HG03460 (cell line): ENCODE data around the gene OSBPL2.

Experiments used
- ATAC-seq: cut with Tn5 transposase; IDR thresholded peaks from one replicate; pipeline ENCODE4 v1.9.1; 2021; ENCODE audit not compliant: unreplicated experiment

Gene OSBPL2

DNA sequence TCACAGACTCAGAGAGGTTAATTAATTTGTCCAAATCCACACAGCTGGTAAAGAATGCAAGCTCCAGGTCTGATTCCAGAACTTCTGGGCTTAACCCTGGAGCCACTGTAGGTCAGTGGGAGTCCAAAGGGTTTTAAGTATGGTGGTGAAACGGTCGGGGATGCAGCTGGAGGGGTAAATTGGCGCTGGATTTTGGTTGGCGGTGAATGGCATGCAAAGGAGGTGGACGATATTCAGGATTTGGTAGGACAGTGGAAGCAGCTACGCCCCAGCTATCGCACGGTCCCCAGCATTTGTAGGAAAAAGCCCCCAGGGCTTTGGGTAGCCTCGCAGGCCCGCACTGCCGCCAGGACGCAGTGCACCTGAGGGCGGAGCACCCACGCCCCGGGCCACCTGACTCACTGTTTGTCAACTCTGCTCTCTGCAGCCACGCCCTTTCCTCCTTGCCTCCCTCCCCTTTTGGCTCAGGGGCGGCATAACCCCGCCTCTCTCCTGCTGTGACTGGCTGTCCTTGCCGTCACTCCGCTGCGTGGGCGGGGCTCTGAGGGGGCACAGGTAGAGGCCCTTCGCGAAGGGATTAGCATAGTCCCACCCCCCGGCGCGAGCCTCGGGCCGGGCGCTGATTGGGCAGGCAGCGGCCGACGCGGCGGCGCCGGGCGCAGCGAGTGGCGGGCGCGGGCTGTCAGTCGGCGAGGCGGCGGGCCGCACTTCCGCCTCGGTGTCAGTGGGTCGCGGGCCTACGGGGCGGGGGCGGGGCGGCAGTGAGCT is at the start of gene OSBPL2:
TSS of gene OSBPL2 (plus strand) at position 721 of the 768 bp plus-strand sequence. CDS start 17,664 bp downstream, outside the sequence.
- peak; percentile 98 for ATAC-seq

DNA sequence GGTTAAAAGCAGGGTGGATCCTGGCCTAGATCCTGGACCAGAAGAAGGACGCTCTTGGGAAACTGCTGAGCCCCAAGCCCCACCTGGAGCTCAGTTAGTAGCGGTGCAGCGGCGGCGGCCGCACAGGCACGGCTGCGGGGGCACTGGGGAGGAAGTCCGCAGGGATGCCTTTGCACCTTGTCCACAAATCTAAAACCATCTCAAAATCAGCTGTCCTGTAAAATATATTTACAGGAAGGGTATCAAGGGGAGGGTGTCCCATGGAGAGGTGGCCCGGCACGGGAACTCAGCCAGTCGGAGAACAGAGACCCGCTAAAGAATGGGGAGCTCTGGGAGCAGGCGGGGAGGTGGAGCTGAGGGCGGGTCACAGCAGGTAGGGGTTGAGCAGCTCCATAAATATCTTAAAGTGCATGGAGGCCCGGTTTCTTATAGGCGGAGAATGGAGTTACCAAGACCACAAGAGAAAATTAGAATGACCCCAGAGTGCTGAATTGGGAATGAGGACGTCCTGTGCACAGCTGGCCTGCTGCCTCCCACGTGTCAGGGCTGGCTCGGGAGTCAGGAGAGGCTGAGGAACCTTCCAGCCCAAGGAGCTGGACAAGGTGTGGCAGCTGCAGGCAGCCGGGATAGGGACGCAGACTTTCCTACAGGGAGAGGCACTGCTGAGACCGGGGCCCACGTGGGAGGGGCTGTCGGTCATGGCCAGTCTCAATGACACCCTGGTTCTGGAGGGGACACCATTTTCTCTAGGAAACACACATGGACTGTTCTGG is 47.5 kb upstream of the OSBPL2 start:
- ATAC-seq: no peak

DNA sequence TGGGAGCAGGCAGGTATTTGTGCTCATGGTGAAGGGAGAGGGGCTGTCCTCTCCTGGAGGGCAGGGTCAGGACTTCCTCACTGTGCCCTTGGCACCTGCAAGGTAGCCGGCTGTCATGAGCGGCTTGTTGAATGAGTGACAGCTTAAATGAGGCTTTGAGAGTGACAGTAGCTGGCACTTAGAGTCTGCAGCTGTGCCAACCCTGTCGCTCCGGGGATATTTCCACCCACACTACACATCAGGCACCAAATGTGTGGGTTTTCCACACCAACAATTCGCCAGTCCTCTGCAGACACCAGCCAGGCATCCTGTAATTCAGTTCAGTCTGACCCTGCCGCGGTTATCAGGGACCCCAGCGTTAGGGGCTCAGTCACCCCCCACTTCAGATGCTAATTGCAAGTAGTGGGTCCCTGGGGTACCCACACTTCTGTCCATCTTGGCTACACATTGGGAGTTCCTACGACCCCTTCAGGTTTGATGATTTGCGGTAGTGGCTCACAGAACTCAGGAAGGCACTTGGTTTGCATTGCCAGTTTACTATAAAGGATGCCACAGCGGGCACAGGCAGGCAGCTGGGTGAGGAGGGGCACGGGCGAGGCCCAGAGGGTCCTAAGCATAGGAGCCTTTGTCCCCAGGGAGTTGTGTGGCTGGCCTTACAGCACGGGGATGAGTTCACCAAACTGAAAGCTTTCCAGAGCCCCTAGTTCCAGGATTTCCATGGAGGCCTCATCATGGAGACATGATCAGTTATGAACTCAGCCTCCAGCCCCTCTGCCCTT is 46.4 kb upstream of the OSBPL2 start:
- ATAC-seq: no peak

DNA sequence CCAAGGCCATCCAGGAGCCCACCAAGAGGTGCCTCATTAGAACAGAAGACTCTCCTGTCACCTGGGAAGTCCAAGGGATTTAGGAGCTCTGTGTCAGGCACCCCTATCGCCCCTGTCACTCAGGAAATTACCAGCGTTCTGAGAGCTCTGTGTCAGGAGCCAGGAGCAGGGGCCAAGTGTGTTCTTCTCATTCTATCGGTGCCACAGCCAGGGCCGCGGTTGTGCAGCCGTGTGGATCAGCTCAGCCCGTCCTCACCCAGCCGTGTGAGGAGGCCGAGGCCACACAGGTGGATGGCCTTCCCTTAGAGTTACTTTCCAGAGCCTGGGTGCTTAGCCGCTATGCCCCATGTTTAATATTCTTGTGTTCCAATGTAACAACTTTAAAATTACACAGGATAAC is 45.7 kb upstream of the OSBPL2 start:
- ATAC-seq: no peak

DNA sequence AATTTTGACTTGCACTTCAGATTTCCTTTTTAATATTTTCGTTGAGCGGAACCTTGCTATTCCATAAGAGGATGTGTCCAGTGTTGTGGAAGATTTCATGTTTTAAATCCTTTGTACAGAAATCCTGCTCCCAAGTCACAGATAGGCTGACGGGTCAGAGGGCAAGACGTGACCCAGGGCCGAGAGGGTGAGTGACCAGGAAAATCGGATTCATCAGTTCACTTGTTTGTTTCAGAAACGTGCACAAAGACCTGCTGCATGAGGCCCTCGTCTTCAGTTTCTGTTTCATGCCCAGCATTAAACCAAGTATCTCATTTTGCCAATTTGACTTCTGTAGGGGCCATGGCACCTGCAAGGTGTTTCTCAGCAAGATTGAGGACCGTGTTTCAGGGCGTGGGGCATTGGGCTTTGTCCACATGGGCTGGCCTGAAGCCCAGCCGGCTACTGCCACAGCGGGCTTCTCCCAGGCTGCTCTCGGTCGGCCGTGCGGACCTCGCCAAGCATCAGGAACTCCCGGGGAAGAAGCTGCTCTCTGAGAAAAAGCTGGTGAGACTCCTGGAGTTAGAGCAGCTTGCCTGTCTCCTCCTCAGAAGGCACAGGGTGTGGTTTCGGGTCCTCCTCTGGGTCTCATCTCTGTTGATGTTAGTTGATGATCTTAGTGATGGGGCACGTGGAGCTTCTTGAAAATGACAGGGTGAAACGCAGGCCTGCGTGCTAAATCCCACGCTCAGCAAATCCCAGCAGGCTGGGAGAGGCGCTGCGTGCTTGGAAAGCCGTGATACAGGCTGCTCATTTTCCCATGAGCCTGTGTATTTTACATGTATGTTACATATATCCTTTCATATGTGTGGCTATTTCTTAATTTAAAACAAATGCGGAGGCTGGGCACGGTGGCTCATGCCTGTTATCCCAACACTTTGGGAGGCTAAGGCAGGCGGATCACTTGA is 45.0 kb upstream of the OSBPL2 start:
- ATAC-seq: no peak

DNA sequence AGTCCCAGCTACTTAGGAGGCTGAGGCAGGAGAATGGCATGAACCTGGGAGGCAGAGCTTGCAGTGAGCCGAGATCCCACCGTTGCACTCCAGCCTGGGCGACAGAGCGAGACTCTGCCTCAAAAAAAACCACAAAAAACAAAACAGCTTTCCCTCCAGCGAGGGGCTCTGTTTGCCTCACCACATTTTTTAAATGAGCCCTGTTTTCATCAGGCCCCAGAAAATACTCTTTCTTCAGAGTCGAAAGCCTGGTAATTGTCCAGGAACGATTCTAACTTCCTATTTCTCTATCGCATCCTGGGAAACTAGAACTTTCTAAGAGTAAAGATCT is 43.3 kb upstream of the OSBPL2 start:
- ATAC-seq: no peak

DNA sequence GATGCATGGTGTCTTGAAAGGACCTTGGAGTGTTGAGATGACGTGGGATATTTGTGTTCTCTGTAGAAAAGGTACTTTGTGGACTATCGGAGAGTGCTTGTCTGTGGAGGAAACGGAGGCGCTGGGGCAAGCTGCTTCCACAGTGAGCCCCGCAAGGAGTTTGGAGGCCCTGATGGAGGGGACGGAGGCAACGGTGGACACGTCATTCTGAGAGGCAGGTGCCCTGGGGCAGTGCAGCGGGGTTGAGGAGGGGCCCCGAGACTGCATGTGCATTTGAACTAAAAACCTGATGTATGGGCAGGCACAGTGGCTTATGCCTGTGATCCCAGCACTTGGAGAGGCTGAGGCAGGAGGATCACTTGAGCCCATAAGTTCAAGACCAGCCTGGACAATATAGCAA is 42.6 kb upstream of the OSBPL2 start:
- ATAC-seq: no peak

DNA sequence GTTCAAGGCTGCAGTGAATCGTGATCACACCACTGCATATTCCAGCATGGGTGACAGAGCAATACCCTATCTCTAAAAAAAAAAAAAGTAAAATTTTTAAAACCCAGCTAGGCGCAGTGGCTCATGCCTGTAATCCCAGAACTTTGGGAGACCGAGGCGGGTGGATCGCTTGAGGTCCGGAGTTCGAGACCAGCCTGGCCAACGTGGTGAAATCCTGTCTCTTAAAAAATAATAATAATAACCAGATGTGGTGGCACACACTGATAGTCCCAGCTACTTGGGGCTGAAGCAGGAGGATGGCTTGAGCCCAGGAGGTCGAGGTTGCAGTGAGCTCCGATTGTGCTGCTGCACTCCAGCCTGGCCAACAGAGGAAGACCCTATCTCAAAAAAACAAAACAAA is 42.0 kb upstream of the OSBPL2 start:
- no peak for ATAC-seq

DNA sequence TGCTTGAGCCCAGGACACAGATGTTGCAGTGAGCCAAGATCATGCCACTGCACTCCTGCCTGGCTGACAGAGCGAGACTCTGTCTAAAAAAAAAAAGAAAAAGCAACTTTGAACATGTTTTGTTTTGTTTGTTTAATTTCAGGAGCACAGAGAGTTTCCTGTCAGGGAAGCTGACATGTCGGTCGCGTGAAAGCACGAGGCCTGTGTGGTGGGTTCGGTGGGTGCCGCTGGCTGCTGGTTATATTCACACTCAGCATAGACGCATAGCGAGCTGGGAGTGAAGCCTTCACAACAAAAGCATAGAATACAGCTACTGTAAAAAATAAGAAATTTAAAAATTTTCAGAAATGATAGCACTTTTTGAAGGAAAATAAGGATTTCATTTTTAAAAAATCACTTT is 41.0 kb upstream of the OSBPL2 start:
- no peak for ATAC-seq

DNA sequence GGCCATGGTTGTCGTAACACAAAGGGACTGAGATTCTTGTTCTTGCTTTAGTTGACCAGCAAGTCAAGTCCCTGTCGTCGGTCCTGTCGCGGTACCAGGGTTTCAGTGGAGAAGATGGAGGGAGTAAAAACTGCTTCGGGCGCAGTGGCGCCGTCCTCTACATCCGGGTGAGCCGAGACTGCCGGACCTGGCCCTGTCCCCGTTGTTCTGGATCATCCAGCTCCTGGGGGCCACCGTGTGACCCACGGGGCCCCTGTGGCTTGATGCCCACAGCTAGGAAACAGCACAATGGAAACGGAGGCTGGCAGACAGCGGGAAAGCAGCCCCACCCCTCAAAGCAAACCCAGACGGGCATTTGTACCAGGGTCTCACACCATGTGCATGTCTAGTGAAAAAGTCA is 40.5 kb upstream of the OSBPL2 start:
- ATAC-seq: no peak

DNA sequence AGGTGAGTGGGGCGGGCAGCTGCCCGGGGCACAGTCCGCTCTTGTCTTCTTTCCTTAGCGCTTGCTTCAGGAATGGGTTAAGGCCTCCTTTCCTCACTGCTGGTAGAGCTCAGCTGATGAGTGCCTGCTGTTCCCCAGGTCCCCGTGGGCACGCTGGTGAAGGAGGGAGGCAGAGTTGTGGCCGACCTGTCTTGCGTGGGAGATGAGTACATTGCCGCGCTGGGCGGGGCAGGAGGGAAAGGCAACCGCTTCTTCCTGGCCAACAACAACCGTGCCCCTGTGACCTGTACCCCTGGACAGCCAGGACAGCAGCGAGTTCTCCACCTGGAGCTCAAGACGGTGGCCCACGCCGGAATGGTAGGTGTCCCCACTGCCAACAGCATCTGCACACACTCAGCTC is 39.8 kb upstream of the OSBPL2 start:
- no peak for ATAC-seq

DNA sequence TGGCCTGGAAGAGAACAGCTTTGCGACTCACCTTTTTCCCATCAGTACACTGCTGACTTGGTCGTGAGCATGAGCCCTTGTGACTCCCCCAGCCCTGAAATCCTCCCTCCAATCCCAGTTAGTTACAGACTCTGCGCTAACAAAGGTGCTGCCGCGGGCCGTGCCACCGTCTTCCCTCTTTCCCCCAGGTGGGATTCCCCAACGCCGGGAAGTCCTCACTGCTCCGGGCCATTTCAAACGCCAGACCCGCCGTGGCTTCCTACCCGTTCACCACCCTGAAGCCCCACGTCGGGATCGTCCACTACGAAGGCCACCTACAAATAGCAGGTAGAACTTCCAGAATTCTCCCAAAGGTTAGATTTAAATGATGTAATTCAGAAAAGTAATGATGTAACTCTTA is 39.4 kb upstream of the OSBPL2 start:
- no peak for ATAC-seq

DNA sequence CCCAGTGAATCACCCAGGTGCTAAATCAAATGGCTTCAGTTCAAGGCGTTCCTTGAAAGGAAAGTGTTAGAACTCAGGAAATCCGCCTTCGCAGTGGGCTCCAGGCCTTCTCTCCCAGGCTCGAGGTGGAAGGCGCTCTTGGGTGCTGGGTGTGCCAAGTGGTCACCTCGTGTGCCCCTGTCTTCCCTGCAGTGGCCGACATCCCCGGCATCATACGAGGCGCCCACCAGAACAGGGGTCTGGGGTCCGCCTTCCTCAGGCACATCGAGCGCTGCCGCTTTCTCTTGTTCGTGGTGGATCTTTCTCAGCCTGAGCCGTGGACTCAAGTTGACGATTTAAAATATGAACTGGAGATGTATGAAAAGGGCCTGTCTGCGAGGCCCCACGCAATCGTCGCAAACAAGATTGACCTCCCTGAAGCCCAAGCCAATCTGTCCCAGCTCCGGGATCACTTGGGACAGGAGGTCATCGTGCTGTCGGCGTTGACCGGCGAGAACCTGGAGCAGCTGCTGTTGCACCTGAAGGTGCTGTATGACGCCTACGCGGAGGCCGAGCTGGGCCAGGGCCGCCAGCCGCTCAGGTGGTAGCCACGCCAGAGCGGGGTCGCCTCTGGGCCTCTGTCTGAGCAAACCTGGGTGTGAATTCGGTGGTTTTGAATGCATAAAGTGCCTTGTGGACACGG is 37.7 kb upstream of the OSBPL2 start:
- no peak for ATAC-seq

DNA sequence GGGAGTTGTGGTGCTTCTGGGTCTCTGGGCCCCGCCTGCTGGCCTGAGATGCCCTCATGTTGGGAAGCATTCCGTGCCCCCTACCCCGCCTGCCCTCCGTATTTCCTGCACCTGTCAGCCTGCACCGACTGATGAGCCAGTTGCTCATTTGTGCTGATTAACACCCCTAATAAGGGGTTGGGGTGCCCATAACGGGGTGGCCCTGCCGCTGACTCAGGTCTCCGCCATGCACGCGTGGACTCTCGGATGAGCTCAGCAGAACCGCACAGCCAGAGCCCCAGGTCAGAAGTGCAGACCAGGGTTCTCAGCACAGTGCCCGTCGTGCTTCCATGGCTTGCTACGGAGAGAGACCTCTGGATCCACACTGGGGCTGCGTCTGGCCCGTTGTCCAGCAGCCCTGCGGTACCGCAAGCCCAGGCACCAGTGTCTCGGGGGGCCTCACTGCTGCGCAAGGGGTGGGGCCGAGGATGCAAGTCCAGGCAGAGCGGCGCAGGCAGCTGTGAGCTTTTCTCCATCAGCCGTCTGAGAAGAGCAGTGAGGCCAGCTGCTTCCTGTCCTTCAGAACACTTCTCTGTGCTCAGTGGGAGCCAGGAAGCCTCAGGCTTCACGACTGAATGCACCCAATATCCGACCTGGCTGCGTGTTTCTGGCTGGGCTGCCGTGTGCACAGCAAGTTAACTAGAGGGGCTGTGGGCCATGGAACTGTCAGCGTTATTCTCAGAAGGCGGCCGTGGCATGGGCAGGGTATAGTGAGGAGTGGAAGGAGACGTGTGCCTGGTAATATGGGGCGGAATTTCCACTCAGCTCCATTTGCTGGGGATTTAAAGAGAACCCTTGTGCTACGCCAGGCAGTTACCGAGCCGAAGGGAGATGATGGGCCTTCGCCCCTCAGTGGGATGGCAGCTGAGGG is 36.9 kb upstream of the OSBPL2 start:
- peak; percentile 82 for ATAC-seq

DNA sequence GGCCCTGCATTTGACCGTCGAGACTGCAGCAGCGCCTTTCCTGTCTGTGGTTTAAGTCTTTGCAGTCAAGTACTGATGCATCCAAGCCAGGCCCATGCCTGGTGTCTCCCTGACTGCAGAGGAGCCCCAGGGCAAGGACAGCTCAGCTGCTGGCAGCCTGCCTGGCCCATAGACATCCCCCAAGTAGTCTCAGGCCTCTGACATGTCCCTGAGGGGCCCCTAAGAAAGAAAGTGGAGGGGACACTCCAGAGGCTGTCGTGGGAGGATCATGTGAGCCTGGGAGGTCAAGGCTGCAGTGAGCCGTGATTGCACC is 36.3 kb upstream of the OSBPL2 start:
- peak; percentile 28 for ATAC-seq

DNA sequence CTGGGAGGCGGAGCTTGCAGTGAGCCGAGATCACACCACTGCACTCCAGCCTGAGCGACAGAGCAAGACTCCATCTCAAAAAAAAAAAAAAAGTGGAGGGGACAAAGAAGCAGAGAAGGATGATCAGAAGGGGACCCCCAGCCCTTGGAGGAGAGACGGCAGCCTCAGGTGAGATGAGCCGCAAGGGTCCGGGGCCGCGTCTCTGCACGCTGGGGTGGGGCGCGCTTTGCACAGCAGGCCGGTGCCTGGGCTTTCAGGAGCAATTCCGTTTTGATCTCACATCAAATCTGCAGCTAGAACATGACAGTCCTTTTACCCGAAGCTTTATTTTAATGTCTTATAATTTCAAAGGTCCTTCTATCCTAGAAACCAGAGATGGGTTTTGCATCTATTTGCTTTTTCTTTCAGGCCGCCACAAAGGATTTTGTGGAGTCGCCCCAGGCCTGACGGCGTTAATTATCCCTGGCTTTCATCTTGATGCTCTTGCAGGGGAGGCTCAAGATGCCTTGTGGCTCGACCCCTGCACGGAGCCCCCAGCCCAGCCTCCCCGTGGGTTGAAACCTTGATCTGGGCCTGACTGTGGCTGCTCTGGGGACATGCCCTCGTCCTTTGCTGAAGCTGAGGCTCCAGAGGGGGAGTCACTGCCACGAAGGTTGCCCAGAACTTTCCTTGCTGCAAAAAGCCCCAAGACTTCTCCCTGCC is 35.5 kb upstream of the OSBPL2 start:
- ATAC-seq: no peak

DNA sequence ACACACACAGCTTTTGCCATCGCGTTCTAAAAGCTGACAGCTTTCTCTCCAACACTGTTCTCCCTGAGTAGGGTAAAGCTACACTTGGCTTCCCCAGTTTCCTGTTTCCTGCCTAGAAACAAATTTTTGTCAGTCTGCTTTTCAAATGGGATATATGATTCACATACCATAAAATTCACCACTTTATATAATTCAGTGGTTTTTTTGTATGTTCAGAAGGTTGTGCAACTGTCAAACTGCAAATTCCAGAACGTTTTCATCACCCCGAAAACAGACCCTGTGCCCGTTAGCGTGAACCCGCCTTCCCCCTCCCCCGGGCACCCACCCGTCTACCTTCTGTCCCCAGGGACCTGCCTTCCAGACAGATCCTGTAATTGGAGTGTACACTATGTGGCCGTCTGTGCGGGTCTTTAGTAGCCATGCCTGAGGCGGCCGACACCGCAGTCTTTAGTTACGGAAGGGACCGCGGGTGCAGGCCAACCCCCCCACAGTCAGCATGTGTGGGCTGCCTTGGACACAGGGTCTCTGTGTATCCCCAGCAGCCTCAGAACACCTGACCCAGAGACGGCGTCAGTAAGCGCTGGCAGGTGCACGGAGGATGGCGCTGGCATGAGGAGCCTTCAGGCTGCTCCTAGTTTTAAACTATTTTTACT is 34.8 kb upstream of the OSBPL2 start:
- ATAC-seq: no peak
